B cell (primary cell): ENCODE measurements around the gene BEGAIN. TPM values are rescaled to one million over a fixed set of nuclear protein-coding genes. Genes with fewer than 3 reads are reported as not detected.

Experiments used
- ATAC-seq: fragments of 200-7000 bp; cut with Tn5 transposase; one replicate; pipeline ENCODE4 v1.10.0; 2021; ENCODE audit warnings: low read depth, mild to moderate bottlenecking, moderate number of reproducible peaks, moderate library complexity
- CTCF ChIA-PET: fragments of 350-600 bp; sonication (Branson Sonifier 250); formaldehyde crosslinking; loops from one replicate; lab custom pipeline; 2021; ENCODE audit warnings: antibody characterized with exemption, inconsistent platforms; lab: Charles Lee
- POLR2A ChIA-PET: fragments of 350-600 bp; sonication (Branson Sonifier 250); formaldehyde crosslinking; loops from one replicate; lab custom pipeline; 2021; ENCODE audit warnings: antibody characterized with exemption; lab: Charles Lee
- DNase-seq: peaks from one replicate; pipeline ENCODE4 v3.0.0; 2013
- H2AFZ ChIP-seq: 2 replicates; pipeline ENCODE4 v1.6.1; 2012; ENCODE audit warnings: mild to moderate bottlenecking, low read depth, low read length; ENCODE audit not compliant: insufficient read depth, poor library complexity, severe bottlenecking
- H3K27ac ChIP-seq, 2 donors: 1 replicate in 1 of 2; 2 replicates in 1 of 2; pipeline ENCODE4 v1.5.1; 2012 to 2013; ENCODE audit warnings: low read length in 2 of 2, mild to moderate bottlenecking in 2 of 2, moderate library complexity in 1 of 2
- H3K27me3 ChIP-seq, 4 experiments: fragments of 200-600 bp in 1 of 4; sonication (generic) in 1 of 4; replicated peaks in 1 of 4; 1 replicate in 2 of 4; 2 replicates in 2 of 4; pipeline versions ENCODE4 v1.6.1 to v1.7.0; 2013 to 2016; ENCODE audit warnings: low read length in 3 of 4, mild to moderate bottlenecking in 2 of 4, mixed read lengths in 1 of 4, moderate library complexity in 1 of 4; ENCODE audit not compliant: insufficient read depth in 4 of 4, control insufficient read depth in 3 of 4; ENCODE audit errors: control extremely low read depth in 1 of 4
- H3K36me3 ChIP-seq, 2 experiments: replicated peaks in 1 of 2; 1 replicate in 1 of 2; 2 replicates in 1 of 2; pipeline versions ENCODE4 v1.6.1 to v1.7.1; 2013; ENCODE audit warnings: low read length in 1 of 2; ENCODE audit not compliant: insufficient read depth in 2 of 2, control insufficient read depth in 1 of 2; ENCODE audit errors: control extremely low read depth in 1 of 2, extremely low read depth in 1 of 2
- H3K4me1 ChIP-seq, 2 donors: fragments of 200-600 bp in 1 of 2; sonication (generic) in 1 of 2; 1 replicate in 1 of 2; 2 replicates in 1 of 2; pipeline versions ENCODE4 v1.5.1 to v1.6.1; 2013 to 2017; ENCODE audit warnings: low read length in 2 of 2; ENCODE audit not compliant: control insufficient read depth in 2 of 2, insufficient read depth in 2 of 2
- H3K4me2 ChIP-seq: replicated peaks from 2 replicates; pipeline ENCODE3; 2012; ENCODE audit warnings: mild to moderate bottlenecking, low read depth, low read length; ENCODE audit not compliant: poor library complexity, severe bottlenecking
- H3K4me3 ChIP-seq, 5 experiments: fragments of 200-600 bp in 1 of 5; sonication (generic) in 1 of 5; 1 replicate in 3 of 5; 2 replicates in 2 of 5; pipeline versions ENCODE4 v1.5.1 to v1.7.0; 2011 to 2016; ENCODE audit warnings: low read length in 4 of 5, mild to moderate bottlenecking in 4 of 5, low read depth in 2 of 5, control low read depth in 1 of 5, moderate library complexity in 1 of 5; ENCODE audit not compliant: insufficient read depth in 1 of 5; ENCODE audit errors: control extremely low read depth in 1 of 5, extremely low read depth in 1 of 5
- H3K79me2 ChIP-seq: fragments of 200-600 bp; sonication (generic); one replicate; pipeline ENCODE4 v1.6.0; 2016; ENCODE audit warnings: low read length; ENCODE audit not compliant: control insufficient read depth, insufficient read depth
- H3K9ac ChIP-seq: fragments of 200-600 bp; sonication (generic); 2 replicates; pipeline ENCODE4 v1.6.1; 2017; ENCODE audit warnings: mild to moderate bottlenecking, low read length, moderate library complexity
- H3K9me3 ChIP-seq, 3 donors: one replicate each; pipeline versions ENCODE4 v1.6.1 to v1.7.1; 2013; ENCODE audit warnings: low read length in 2 of 3; ENCODE audit not compliant: control insufficient read depth in 2 of 3, insufficient read depth in 1 of 3; ENCODE audit errors: control extremely low read depth in 1 of 3
- H4K20me1 ChIP-seq: 2 replicates; pipeline ENCODE4 v1.6.0; 2012; ENCODE audit warnings: mild to moderate bottlenecking, low read length; ENCODE audit not compliant: insufficient read depth, control insufficient read depth, poor library complexity, severe bottlenecking
- H3K27ac Mint-ChIP-seq: one replicate; pipeline ENCODE4 v1.8.0; 2021; ENCODE audit warnings: mixed read lengths
- H3K27me3 Mint-ChIP-seq: one replicate; pipeline ENCODE4 v1.8.0; 2021; ENCODE audit warnings: mixed read lengths
- H3K4me1 Mint-ChIP-seq: one replicate; pipeline ENCODE4 v1.8.0; 2021; ENCODE audit warnings: mixed read lengths
- H3K4me3 Mint-ChIP-seq: one replicate; pipeline ENCODE4 v1.8.0; 2021; ENCODE audit warnings: mixed read lengths
- H3K9me3 Mint-ChIP-seq: one replicate; pipeline ENCODE4 v1.8.0; 2022; ENCODE audit warnings: mixed read lengths; ENCODE audit not compliant: insufficient read depth
- CTCF ChIP-seq: fragments of 200-600 bp; IDR thresholded peaks from one replicate; pipeline ENCODE4 v1.8.0; 2022; ENCODE audit warnings: antibody characterized with exemption, mild to moderate bottlenecking
- EZH2 ChIP-seq: IDR thresholded peaks from 2 replicates; pipeline ENCODE4 v1.6.1; 2012; ENCODE audit warnings: borderline replicate concordance, low read depth, mild to moderate bottlenecking, moderate library complexity, low read length; ENCODE audit not compliant: insufficient read depth, poor library complexity, severe bottlenecking
- WGBS: methylation state at CpG from one replicate; pipeline ENCODE4 v1.1.5; 2013; ENCODE audit warnings: missing lambda C conversion rate; ENCODE audit not compliant: insufficient coverage; 5-methylcytosine and 5-hydroxymethylcytosine counted together
- intact Hi-C: fragments of 100-400 bp; cut with micrococcal nuclease; formaldehyde crosslinking; loops from one replicate; pipeline ENCODE4 v1.10.0; 2022
- polyA plus RNA-seq: library from polyadenylated mRNA; depleted of rRNA; stranded (reverse); fragments of >200 nt; gene quantifications from 2 replicates; pipeline ENCODE4 v1.2.3, GENCODE V29; 2012
- total RNA-seq, 2 donors: library from RNA; stranded (reverse); fragments of 120-200 nt in 1 of 2; gene quantifications; 1 replicate in 1 of 2; 2 replicates in 1 of 2; pipeline versions ENCODE4 v1.2.3 to v1.2.4, GENCODE V29; 2013 to 2022

Gene BEGAIN
- total and polyA plus RNA-seq, 2 donors (not counting 1 experiment from before 2014, with no cell fraction given), result 4.9 TPM; not detected in 1

GRCh38 chr14:100526057-100526456, 61.2 kb downstream of the BEGAIN start:
- CTCF ChIA-PET, result no interaction called here
- POLR2A ChIA-PET, result no interaction called here

GRCh38 chr14:100525615-100526014, 61.6 kb downstream of the BEGAIN start:
- TF ChIP-seq EZH2 (no peak), CTCF (no peak)
- no peaks in the 10 kb centered on the region for H3K9me3 Mint-ChIP-seq
- no peaks in the 10 kb centered on the region for H3K27me3 Mint-ChIP-seq
- no peak overlapping the region for H3K27ac Mint-ChIP-seq
- Histone ChIP-seq H3K79me2 (no peaks in the 10 kb centered on the region), H3K4me3 (no peak overlapping the region), H3K27ac (no peak overlapping the region), H4K20me1 (no peaks in the 10 kb centered on the region), H2AFZ (no peak overlapping the region), H3K36me3 (peaks cover 0 to 12% of the 10 kb centered on the region in 2 experiments), H3K4me2 (no peak overlapping the region), H3K27me3 (no peaks in the 10 kb centered on the region), H3K9ac (no peak overlapping the region), H3K9me3 (no peaks in the 10 kb centered on the region), H3K4me1 (no peaks in the 10 kb centered on the region)
- POLR2A ChIA-PET, result no interaction called here
- no peak overlapping the region for H3K4me3 Mint-ChIP-seq
- no peak for ATAC-seq
- 97% methylated on average over 11 of the region's 11 CpGs for WGBS
- DNase-seq, result no peak
- CTCF ChIA-PET, result no interaction called here
- intact Hi-C loops, result no loop called here
- H3K4me1 Mint-ChIP-seq, result no peaks in the 10 kb centered on the region

More at GRCh38 chr14:100526057-100526456, 61.2 kb downstream of the BEGAIN start:
- Histone ChIP-seq H3K9me3 (no peaks in the 10 kb centered on the region), H3K4me2 (no peak overlapping the region), H4K20me1 (no peaks in the 10 kb centered on the region), H3K4me3 (no peak overlapping the region), H3K9ac (no peak overlapping the region), H2AFZ (no peak overlapping the region), H3K36me3 (peaks cover 0 to 12% of the 10 kb centered on the region in 2 experiments), H3K79me2 (no peaks in the 10 kb centered on the region), H3K4me1 (no peaks in the 10 kb centered on the region), H3K27me3 (no peaks in the 10 kb centered on the region), H3K27ac (no peak overlapping the region)
- 92% methylated on average over 4 of the region's 4 CpGs for WGBS
- Mint-ChIP-seq H3K27ac (no peak overlapping the region), H3K4me1 (no peaks in the 10 kb centered on the region), H3K9me3 (no peaks in the 10 kb centered on the region), H3K27me3 (no peaks in the 10 kb centered on the region), H3K4me3 (no peak overlapping the region)
- no peak for DNase-seq
- ATAC-seq, result no peak
- TF ChIP-seq EZH2 (no peak), CTCF (no peak)
- intact Hi-C loops, result no loop called here
